DND-41 (cell line): ENCODE results near the gene MEN1.

Experiments
- ATAC-seq: fragments of 200-7000 bp; cut with Tn5 transposase; 3 replicates; pipeline ENCODE4 v1.9.1; 2021; ENCODE audit warnings: low read depth; ENCODE audit not compliant: insufficient read depth
- DNase-seq: peaks from one replicate; pipeline ENCODE4 v3.0.0-alpha.2; 2020
- H2AFZ ChIP-seq: 2 replicates; pipeline ENCODE4 v1.6.0; 2012; ENCODE audit warnings: low read depth, low read length
- H3K27ac ChIP-seq: 2 replicates; pipeline ENCODE4 v1.5.1; 2012; ENCODE audit warnings: low read length, inconsistent platforms
- H3K27me3 ChIP-seq: fragments of 200-600 bp; sonication (generic); 2 replicates; pipeline ENCODE4 v1.6.0; 2012; ENCODE audit warnings: low read length, mild to moderate bottlenecking, inconsistent platforms; ENCODE audit not compliant: insufficient read depth, poor library complexity
- H3K36me3 ChIP-seq: 2 replicates; pipeline ENCODE4 v1.5.1; 2012; ENCODE audit warnings: low read length, inconsistent platforms; ENCODE audit not compliant: insufficient read depth
- H3K4me1 ChIP-seq: 2 replicates; pipeline ENCODE4 v1.5.1; 2012; ENCODE audit warnings: mild to moderate bottlenecking, low read length; ENCODE audit not compliant: insufficient read depth
- H3K4me2 ChIP-seq: 2 replicates; pipeline ENCODE4 v1.6.0; 2012; ENCODE audit warnings: mild to moderate bottlenecking, moderate library complexity, low read length, inconsistent platforms; ENCODE audit not compliant: insufficient read depth
- H3K4me3 ChIP-seq, 2 experiments: fragments of 200-600 bp in 1 of 2; shearing (Covaris generic) in 1 of 2; 2 replicates each; pipeline ENCODE4 v1.5.1; 2012 to 2016; ENCODE audit warnings: inconsistent platforms in 2 of 2, low read length in 2 of 2, mild to moderate bottlenecking in 2 of 2, low read depth in 1 of 2, moderate library complexity in 1 of 2
- H3K79me2 ChIP-seq: 2 replicates; pipeline ENCODE4 v1.6.0; 2012; ENCODE audit warnings: low read length, inconsistent platforms; ENCODE audit not compliant: insufficient read depth
- H3K9ac ChIP-seq: 2 replicates; pipeline ENCODE4 v1.6.0; 2012; ENCODE audit warnings: low read depth, mild to moderate bottlenecking, inconsistent platforms, low read length, moderate library complexity
- H3K9me3 ChIP-seq: 2 replicates; pipeline ENCODE4 v1.5.1; 2012; ENCODE audit warnings: low read length, moderate library complexity, mild to moderate bottlenecking, inconsistent platforms; ENCODE audit not compliant: insufficient read depth, severe bottlenecking
- H4K20me1 ChIP-seq: 2 replicates; pipeline ENCODE4 v1.6.0; 2012; ENCODE audit warnings: low read length; ENCODE audit not compliant: insufficient read depth
- EZH2 ChIP-seq: IDR thresholded peaks from 3 replicates; pipeline ENCODE4 v1.6.1; 2012; ENCODE audit warnings: borderline replicate concordance, low read depth, mild to moderate bottlenecking, moderate library complexity, low read length, inconsistent platforms; ENCODE audit not compliant: severe bottlenecking
- TF ChIP-seq, protein P1 (sequence below): IDR thresholded peaks from 2 replicates; pipeline ENCODE4 v1.5.1; 2012; ENCODE audit warnings: borderline replicate concordance, low read length, moderate library complexity, mild to moderate bottlenecking; ENCODE audit not compliant: poor library complexity, severe bottlenecking; ENCODE audit errors: extremely low read depth

Gene MEN1

DNA sequence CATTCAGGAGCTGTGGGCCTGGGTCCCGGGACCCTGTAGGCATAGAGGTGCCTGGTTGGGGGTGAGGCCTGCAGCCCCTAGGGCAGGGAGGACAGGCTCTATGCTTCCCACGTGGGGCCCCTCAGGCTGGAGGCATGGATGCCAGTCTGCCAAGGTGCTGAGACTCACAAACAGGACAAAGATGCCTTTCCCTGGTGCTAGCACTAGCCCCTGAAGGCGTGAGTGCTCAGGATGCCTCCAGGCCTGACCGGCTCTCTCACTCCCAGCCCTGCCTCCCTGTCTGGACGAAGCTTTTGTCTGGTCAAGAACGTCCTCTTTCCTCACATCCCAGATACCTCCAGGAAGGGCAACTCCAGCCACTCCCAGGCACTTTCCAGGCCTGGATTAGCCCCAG, 32.0 kb upstream of the MEN1 start:
- Histone ChIP-seq H3K9me3 (no peaks in the 10 kb centered on the region), H3K4me2 (no peak overlapping the region), H3K27me3 (peaks cover 12% of the 10 kb centered on the region), H3K27ac (no peak overlapping the region), H3K36me3 (no peaks in the 10 kb centered on the region), H3K79me2 (no peaks in the 10 kb centered on the region), H4K20me1 (0 out of 2 replicates have a peak, but pooled peaks cover 3% of the 10 kb centered on the region), H3K4me3 (no peak overlapping the region), H3K4me1 (peaks cover 16% of the 10 kb centered on the region), H3K9ac (no peak overlapping the region), H2AFZ (no peak overlapping the region)
- TF ChIP-seq, protein P1, sequence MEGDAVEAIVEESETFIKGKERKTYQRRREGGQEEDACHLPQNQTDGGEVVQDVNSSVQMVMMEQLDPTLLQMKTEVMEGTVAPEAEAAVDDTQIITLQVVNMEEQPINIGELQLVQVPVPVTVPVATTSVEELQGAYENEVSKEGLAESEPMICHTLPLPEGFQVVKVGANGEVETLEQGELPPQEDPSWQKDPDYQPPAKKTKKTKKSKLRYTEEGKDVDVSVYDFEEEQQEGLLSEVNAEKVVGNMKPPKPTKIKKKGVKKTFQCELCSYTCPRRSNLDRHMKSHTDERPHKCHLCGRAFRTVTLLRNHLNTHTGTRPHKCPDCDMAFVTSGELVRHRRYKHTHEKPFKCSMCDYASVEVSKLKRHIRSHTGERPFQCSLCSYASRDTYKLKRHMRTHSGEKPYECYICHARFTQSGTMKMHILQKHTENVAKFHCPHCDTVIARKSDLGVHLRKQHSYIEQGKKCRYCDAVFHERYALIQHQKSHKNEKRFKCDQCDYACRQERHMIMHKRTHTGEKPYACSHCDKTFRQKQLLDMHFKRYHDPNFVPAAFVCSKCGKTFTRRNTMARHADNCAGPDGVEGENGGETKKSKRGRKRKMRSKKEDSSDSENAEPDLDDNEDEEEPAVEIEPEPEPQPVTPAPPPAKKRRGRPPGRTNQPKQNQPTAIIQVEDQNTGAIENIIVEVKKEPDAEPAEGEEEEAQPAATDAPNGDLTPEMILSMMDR = no peak
- TF ChIP-seq EZH2 = no peak
- ATAC-seq (no peak), DNase-seq (no peak)

DNA sequence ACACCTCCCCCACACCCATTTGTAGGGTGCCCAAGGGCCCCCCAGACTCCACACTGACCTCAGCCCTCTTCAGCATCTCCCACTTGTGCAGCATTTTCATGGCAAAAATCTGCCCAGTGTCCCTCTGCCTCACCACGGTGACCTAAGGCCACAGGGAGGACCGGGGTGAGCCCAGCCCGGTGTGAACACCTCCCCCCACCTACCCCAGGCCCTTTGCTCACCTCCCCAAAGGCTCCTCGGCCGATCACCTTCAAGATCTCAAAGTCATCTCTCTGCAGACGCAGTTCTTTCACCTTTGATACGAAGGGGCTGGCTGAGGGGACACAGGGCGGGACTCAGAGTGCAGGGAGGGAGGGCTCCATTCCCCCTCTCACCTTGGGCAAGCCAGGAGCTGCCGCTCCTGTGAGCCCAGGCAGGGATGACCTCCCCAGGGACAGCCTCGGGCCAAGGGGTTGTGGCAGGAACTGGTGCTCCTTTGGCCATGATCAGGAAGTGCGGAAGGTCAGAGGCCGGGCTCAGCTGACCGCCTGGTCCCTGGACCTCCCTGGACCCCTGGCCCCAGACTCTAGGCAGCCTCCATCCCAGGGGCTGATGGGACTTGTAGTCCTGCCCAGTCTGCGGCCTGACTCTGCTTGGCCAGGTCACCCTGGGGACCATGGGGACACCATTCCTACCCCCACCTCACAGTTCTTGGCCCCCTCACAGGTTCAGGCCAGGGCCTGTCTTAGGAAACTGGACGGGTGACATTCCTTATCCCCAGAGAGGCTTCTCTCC, 31.4 kb upstream of the MEN1 start:
- Histone ChIP-seq H3K4me1 (peaks cover 13% of the 10 kb centered on the region), H3K9ac (no peak overlapping the region), H3K27me3 (peaks cover 12% of the 10 kb centered on the region)

DNA sequence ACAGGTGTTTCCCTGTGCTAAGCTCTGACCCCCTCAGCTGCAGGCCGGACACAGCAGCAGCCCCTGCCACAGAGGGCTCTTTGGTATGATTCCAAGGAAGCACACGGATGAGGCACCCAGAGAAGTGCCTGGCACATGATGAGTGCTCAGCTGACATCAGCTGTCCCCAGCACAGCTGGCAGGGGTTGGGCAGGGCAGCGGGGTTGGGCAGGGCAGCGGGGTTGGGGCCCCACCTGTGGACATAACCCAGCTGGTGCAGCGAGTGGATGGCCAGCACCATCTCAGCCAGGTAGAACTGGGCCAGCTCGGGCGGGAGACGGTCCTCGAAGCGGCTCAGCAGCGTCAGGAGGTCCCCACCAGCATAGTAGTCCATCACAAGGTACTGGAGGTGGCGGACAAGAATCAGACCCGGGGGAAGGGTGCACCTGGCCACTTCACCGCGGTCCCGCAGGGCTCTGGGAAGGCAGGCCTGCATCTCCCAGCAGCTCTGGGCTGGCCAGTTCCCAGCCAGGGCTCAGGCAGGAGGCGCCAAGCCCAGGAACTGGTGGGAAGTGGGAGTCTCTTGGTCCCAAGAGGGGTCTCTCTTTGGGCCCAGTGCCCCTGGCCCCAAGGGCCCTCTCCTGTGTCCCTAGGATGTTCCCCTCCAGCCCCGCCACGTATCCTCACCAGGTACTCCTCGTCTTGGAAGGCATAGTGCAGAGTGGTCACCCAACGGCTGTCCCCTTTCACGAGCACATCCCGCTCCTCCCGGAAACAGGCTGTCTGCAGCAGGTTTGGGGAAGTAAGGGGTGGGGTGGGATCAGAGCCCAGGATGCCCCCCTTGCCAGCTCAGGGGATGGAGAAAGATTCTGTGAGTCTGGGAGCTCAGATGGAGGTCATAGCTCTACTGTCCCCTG, 29.8 kb upstream of the MEN1 start:
- no peak overlapping the region for H3K4me3 ChIP-seq
- ATAC-seq (no peak), DNase-seq (no peak)
- no peaks in the 10 kb centered on the region for H3K36me3 ChIP-seq
- H2AFZ ChIP-seq = no peak overlapping the region
- H3K27ac ChIP-seq = no peak overlapping the region
- no peak overlapping the region for H3K4me2 ChIP-seq
- H3K9ac ChIP-seq = no peak overlapping the region
- H3K79me2 ChIP-seq = no peaks in the 10 kb centered on the region
- TF ChIP-seq EZH2 = no peak
- TF ChIP-seq, protein P1 = no peak
- H3K27me3 ChIP-seq = peaks cover 12% of the 10 kb centered on the region
- no peaks in the 10 kb centered on the region for H3K9me3 ChIP-seq
- H4K20me1 ChIP-seq = 0 out of 2 replicates have a peak, but pooled peaks cover 3% of the 10 kb centered on the region
- H3K4me1 ChIP-seq = peaks cover 12% of the 10 kb centered on the region

More for the DNA sequence above, 31.4 kb upstream of the MEN1 start:
- H4K20me1 ChIP-seq = 0 out of 2 replicates have a peak, but pooled peaks cover 3% of the 10 kb centered on the region
- H2AFZ ChIP-seq = no peak overlapping the region
- H3K36me3 ChIP-seq = no peaks in the 10 kb centered on the region
- H3K79me2 ChIP-seq = no peaks in the 10 kb centered on the region
- no peaks in the 10 kb centered on the region for H3K9me3 ChIP-seq
- no peak for TF ChIP-seq EZH2
- TF ChIP-seq, protein P1 = no peak
- H3K4me3 ChIP-seq = no peak overlapping the region
- H3K27ac ChIP-seq = no peak overlapping the region
- DNase-seq (no peak), ATAC-seq (no peak)
- H3K4me2 ChIP-seq = no peak overlapping the region
